ENCODE results near the gene TFR2. TPM values are rescaled to one million over a fixed set of nuclear protein-coding genes. Genes with fewer than 3 reads are reported as not detected.

The TFR2 gene
- total RNA-seq, 1 donor from 2014 or later = 21.2 TPM

DNA sequence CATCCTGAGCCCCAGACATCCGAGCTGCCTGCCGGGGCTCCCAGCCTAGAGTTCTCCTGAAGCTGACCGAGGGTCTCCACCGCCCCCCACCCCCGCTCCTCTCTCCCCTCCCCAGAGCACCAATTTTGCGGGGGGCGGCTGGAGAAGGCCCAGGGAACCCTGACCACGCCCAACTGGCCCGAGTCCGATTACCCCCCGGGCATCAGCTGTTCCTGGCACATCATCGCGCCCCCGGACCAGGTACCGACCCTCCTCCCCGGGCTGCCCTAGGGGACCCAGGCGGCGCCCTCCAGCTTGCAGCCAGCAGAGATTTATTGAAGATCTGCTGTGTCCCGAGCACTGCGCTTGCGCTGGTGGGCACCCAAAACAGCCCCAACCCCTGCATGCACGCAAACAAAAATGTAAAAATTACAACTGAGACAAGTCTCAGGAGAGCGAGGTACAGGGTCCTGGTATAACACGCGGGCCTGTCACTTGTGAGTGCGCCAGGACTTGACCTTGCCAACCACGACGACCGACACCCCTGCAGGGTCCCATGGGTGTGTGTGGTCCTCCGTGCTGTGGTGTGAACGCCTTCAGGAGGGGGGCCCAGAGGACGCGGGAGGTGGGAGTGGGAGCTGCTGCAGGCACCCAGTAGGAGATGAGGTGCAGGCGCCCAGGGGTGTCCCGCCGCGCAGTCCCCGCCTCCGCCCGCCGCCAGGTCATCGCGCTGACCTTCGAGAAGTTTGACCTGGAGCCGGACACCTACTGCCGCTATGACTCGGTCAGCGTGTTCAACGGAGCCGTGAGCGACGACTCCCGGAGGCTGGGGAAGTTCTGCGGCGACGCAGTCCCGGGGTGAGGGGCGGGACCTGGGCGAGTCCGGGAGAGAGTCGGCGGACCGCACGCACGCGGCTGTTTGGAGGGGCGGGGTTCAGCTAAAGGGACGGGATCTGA lies 36.1 kb downstream of the TFR2 start:
- Mint-ChIP-seq H3K27ac (peak overlapping the region; percentile 22), H3K9me3 (no peaks in the 10 kb centered on the region), H3K27me3 (peaks cover 13% of the 10 kb centered on the region), H3K36me3 (ENCODE audit: low read depth) (no peaks in the 10 kb centered on the region), H3K4me1 (peaks cover 23% of the 10 kb centered on the region), H3K4me3 (peak overlapping the region; percentile 88)
- intact Hi-C loops (cut with micrococcal nuclease) = loop anchor here (1.0 kb wide), 1 partner anchor 19 kb away; the partner anchor contains the start of genes FBXO24 and LRCH4
- peak; percentile 88 for DNase-seq

- Mint-ChIP-seq H3K4me3 (peak overlapping the region; percentile 88), H3K9me3 (no peaks in the 10 kb centered on the region), H3K27me3 (peaks cover 8% of the 10 kb centered on the region), H3K27ac (peak overlapping the region; percentile 85), H3K4me1 (peaks cover 21% of the 10 kb centered on the region), H3K36me3 (ENCODE audit: low read depth) (no peaks in the 10 kb centered on the region)
- intact Hi-C loops (cut with micrococcal nuclease) = no loop called here
- DNase-seq = peak; percentile 91
Measured at GRCh38 chr7:100604028-100604975, 37.0 kb downstream of the TFR2 start.

- peaks cover 8% of the 10 kb centered on the region for H3K27me3 Mint-ChIP-seq
- peaks cover 21% of the 10 kb centered on the region for H3K4me1 Mint-ChIP-seq
- no peaks in the 10 kb centered on the region for H3K9me3 Mint-ChIP-seq
- no peaks in the 10 kb centered on the region for H3K36me3 Mint-ChIP-seq (ENCODE audit: low read depth)
- DNase-seq = no peak
- peak overlapping the region; percentile 85 for H3K27ac Mint-ChIP-seq
- peak overlapping the region; percentile 88 for H3K4me3 Mint-ChIP-seq
- intact Hi-C loops (cut with micrococcal nuclease) = no loop called here
Measured at GRCh38 chr7:100603726-100604027, 37.7 kb downstream of the TFR2 start.

DNA sequence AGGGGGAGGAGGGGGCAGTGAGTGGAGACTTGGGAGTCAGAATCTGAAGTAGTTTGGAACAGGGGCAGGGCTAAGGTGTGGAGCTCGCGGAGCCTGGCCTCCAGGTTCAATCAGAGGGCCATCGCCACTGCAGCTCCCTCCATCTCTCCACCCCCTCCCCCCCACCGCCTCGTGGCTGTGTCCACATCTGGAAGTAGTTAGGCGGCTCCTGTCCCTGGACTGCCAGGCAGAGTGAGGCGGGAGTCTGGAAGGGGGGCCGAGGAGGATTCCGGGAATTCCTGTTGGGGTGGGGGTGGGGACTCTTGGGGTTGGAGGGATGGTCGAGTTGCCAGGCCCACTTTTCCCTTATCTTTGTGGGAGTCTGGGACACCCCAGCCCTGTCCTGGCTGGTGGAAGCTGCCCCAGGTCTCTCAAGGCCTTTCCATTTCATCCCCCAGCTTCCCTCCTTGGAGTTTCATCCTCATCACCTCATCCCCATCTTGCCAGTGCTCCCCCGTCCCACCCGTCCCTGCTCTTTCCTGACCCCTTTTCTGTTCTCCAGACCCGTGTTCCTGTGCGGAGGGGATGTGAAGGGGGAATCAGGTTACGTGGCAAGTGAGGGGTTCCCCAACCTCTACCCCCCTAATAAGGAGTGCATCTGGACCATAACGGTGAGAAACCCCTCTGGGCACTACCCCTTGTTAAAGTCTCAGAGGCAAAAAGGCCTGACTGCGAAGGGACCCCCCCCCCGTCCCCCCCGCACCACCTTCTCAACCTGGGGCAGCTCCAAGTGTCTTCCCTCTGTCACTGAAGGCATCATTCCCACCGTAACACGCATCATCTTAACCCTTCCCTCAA lies 38.2 kb downstream of the TFR2 start:
- intact Hi-C loops (cut with micrococcal nuclease) = no loop called here
- no peaks in the 10 kb centered on the region for H3K9me3 Mint-ChIP-seq
- peaks cover 24% of the 10 kb centered on the region for H3K4me1 Mint-ChIP-seq
- no peak for DNase-seq
- H3K27ac Mint-ChIP-seq = peak overlapping the region; percentile 45
- H3K27me3 Mint-ChIP-seq = peaks cover 8% of the 10 kb centered on the region
- H3K36me3 Mint-ChIP-seq (ENCODE audit: low read depth) = no peaks in the 10 kb centered on the region
- H3K4me3 Mint-ChIP-seq = peak overlapping the region; percentile 88

DNA sequence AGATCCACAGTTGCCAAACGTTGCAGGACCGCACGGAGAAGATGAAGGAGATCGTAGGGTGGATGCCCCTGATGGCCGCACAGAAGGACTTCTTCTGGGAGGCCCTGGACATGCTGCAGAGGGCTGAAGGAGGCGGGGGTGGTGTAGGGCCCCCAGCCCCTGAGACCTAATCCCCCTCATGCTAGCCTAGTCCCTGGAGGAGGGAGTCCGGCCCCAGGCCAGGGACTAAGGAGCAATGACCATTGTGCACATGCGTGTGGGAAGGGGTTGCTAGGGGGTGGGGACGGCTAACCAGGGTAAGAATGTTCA lies 40.7 kb downstream of the TFR2 start:
- no peaks in the 10 kb centered on the region for H3K36me3 Mint-ChIP-seq (ENCODE audit: low read depth)
- H3K4me3 Mint-ChIP-seq = no peak overlapping the region
- peaks cover 2% of the 10 kb centered on the region for H3K27me3 Mint-ChIP-seq
- no peak overlapping the region for H3K27ac Mint-ChIP-seq
- intact Hi-C loops (cut with micrococcal nuclease) = no loop called here
- no peak for DNase-seq
- peaks cover 18% of the 10 kb centered on the region for H3K4me1 Mint-ChIP-seq
- H3K9me3 Mint-ChIP-seq = no peaks in the 10 kb centered on the region

GRCh38 chr7:100599911-100600729 lies 41.2 kb downstream of the TFR2 start:
- Mint-ChIP-seq H3K4me1 (peaks cover 12% of the 10 kb centered on the region), H3K27ac (no peak overlapping the region), H3K36me3 (ENCODE audit: low read depth) (no peaks in the 10 kb centered on the region), H3K9me3 (no peaks in the 10 kb centered on the region), H3K27me3 (no peaks in the 10 kb centered on the region), H3K4me3 (no peak overlapping the region)
- no peak for DNase-seq
- intact Hi-C loops (cut with micrococcal nuclease) = no loop called here

DNA sequence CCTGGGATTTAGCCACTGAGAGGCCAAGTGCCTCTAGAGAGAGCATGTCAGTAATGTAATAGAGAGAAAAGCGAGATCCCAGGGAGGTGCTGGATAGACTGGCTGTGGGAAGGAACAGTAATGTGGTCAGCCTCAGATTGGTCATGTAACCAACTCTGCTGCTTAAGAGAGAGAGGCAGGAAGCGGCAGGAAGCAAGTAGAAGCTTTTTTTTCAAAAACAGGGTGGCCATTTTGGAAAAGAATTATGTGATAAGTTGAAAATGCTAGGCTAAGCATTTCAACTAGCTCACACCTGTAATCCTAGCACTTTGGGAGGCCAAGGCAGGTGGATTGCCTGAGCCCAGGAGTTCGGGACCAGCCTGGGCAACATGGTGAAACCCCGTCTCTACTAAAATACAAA lies 42.9 kb downstream of the TFR2 start:
- Mint-ChIP-seq H3K27me3 (no peaks in the 10 kb centered on the region), H3K36me3 (ENCODE audit: low read depth) (no peaks in the 10 kb centered on the region), H3K27ac (no peak overlapping the region), H3K4me3 (no peak overlapping the region), H3K9me3 (no peaks in the 10 kb centered on the region), H3K4me1 (peaks cover 3% of the 10 kb centered on the region)
- no peak for DNase-seq
- intact Hi-C loops (cut with micrococcal nuclease) = no loop called here

GRCh38 chr7:100595188-100595587 lies 46.2 kb downstream of the TFR2 start:
- H3K4me3 Mint-ChIP-seq = no peak overlapping the region
- peaks cover 2% of the 10 kb centered on the region for H3K36me3 Mint-ChIP-seq (ENCODE audit: low read depth)
- peaks cover 4% of the 10 kb centered on the region for H3K27me3 Mint-ChIP-seq

DNA sequence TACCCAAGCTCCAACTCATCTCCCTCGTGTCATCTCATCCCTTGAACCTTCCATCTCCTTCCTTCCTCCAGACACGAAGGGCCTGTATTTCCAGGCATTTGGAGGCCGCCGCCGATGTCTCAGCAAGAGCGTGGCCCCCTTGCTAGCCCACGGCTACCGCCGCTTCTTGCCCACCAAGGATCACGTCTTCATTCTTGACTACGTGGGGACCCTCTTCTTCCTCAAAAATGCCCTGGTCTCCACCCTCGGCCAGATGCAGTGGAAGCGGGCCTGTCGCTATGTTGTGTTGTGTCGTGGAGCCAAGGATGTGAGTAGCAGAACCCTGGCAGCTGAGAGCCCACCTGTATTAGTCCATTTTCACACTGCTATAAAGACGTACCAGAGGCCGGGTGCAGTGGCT lies 49.8 kb downstream of the TFR2 start:
- intact Hi-C loops (cut with micrococcal nuclease) = no loop called here
- Mint-ChIP-seq H3K36me3 (ENCODE audit: low read depth) (peaks cover 2% of the 10 kb centered on the region), H3K27ac (no peak overlapping the region), H3K4me1 (peaks cover 4% of the 10 kb centered on the region), H3K4me3 (no peak overlapping the region), H3K9me3 (no peaks in the 10 kb centered on the region), H3K27me3 (peaks cover 6% of the 10 kb centered on the region)
- no peak for DNase-seq

More at GRCh38 chr7:100595188-100595587, 46.2 kb downstream of the TFR2 start:
- DNase-seq = no peak
- no peaks in the 10 kb centered on the region for H3K9me3 Mint-ChIP-seq
- intact Hi-C loops (cut with micrococcal nuclease) = no loop called here
- H3K4me1 Mint-ChIP-seq = peaks cover 3% of the 10 kb centered on the region
- H3K27ac Mint-ChIP-seq = no peak overlapping the region

- intact Hi-C loops (cut with micrococcal nuclease) = no loop called here
- Mint-ChIP-seq H3K9me3 (no peaks in the 10 kb centered on the region), H3K4me3 (no peak overlapping the region), H3K27me3 (peaks cover 6% of the 10 kb centered on the region), H3K4me1 (peaks cover 9% of the 10 kb centered on the region), H3K36me3 (ENCODE audit: low read depth) (peaks cover 4% of the 10 kb centered on the region), H3K27ac (no peak overlapping the region)
- DNase-seq = no peak
Measured at GRCh38 chr7:100590077-100590737, 51.1 kb downstream of the TFR2 start.

- Mint-ChIP-seq H3K4me1 (peaks cover 15% of the 10 kb centered on the region), H3K27me3 (peaks cover 6% of the 10 kb centered on the region), H3K36me3 (ENCODE audit: low read depth) (peaks cover 4% of the 10 kb centered on the region), H3K27ac (no peak overlapping the region), H3K9me3 (no peaks in the 10 kb centered on the region), H3K4me3 (no peak overlapping the region)
- intact Hi-C loops (cut with micrococcal nuclease) = loop anchor here (5.0 to 10.0 kb wide), 3 partner anchors 103 to 465 kb away; partner anchors contain the start of genes GIGYF1, MBLAC1 and SLC12A9
- DNase-seq = no peak
Measured at GRCh38 chr7:100589341-100589947, 51.9 kb downstream of the TFR2 start.

GRCh38 chr7:100588438-100588837 lies 52.9 kb downstream of the TFR2 start:
- Mint-ChIP-seq H3K9me3 (no peaks in the 10 kb centered on the region), H3K4me3 (peak overlapping the region; percentile 55), H3K27me3 (peaks cover 6% of the 10 kb centered on the region), H3K36me3 (ENCODE audit: low read depth) (peaks cover 4% of the 10 kb centered on the region), H3K4me1 (peaks cover 23% of the 10 kb centered on the region), H3K27ac (no peak overlapping the region)
- intact Hi-C loops (cut with micrococcal nuclease) = loop anchor here (5.0 to 10.0 kb wide), 3 partner anchors 104 to 464 kb away; partner anchors contain the start of genes GIGYF1, MBLAC1 and SLC12A9
- DNase-seq = no peak
